Measurements from ENCODE around the gene LCN9.

DNA sequence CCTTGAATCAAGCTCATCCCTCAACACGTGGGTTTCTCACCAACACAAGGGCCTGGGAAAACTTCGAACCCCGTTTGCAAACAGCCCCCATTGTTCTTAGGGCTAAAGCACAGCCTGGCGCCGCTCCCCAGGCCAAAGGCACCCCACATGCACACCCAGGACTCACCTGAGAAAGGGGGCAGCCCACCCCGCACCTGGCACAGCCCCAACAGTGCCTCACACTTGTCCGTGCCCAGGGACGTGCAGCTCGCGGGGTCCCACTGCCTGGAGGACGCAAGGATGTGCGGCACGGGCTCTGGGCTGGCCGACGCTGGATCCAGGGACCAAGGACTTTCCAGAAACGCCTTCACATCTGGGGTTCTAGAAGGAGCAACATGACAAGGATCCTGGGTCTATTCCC is 33.3 kb downstream of the LCN9 start:
- TF ChIP-seq, protein P1, sequence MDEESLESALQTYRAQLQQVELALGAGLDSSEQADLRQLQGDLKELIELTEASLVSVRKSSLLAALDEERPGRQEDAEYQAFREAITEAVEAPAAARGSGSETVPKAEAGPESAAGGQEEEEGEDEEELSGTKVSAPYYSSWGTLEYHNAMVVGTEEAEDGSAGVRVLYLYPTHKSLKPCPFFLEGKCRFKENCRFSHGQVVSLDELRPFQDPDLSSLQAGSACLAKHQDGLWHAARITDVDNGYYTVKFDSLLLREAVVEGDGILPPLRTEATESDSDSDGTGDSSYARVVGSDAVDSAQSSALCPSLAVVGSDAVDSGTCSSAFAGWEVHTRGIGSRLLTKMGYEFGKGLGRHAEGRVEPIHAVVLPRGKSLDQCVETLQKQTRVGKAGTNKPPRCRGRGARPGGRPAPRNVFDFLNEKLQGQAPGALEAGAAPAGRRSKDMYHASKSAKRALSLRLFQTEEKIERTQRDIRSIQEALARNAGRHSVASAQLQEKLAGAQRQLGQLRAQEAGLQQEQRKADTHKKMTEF (CRISPR knock-in tag; IDR thresholded peaks at IDR 0.05): no peak
- TF ChIP-seq, protein P2, sequence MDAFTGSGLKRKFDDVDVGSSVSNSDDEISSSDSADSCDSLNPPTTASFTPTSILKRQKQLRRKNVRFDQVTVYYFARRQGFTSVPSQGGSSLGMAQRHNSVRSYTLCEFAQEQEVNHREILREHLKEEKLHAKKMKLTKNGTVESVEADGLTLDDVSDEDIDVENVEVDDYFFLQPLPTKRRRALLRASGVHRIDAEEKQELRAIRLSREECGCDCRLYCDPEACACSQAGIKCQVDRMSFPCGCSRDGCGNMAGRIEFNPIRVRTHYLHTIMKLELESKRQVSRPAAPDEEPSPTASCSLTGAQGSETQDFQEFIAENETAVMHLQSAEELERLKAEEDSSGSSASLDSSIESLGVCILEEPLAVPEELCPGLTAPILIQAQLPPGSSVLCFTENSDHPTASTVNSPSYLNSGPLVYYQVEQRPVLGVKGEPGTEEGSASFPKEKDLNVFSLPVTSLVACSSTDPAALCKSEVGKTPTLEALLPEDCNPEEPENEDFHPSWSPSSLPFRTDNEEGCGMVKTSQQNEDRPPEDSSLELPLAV (CRISPR knock-in tag; conservative IDR thresholded peaks at IDR 0.05; ENCODE audit: low read depth): no peak
- TF ChIP-seq POLR2A (IDR thresholded peaks at IDR 0.05; ENCODE audit: insufficient read depth in 1 of 2, low read depth in 2 of 2, low read length in 2 of 2) (no peak), CAMTA2 (CRISPR knock-in tag; IDR thresholded peaks at IDR 0.05; ENCODE audit: borderline replicate concordance) (no peak)
